Peyer's patch (tissue), 4 donors: ENCODE data around the gene DEFB110.

Experiments
- CTCF ChIP-seq, 6 experiments: fragments of 450-650 bp in 4 of 6; fragments of 200-600 bp in 2 of 6; sonication (generic) in 1 of 6; IDR thresholded peaks; one replicate each; pipeline ENCODE4 v1.5.1; 2017 to 2019; ENCODE audit warnings: antibody characterized with exemption in 6 of 6, mild to moderate bottlenecking in 3 of 6, moderate library complexity in 1 of 6
- POLR2A ChIP-seq, 2 donors: fragments of 450-650 bp; IDR thresholded peaks; one replicate each; pipeline ENCODE4 v1.5.1; 2017; ENCODE audit warnings: antibody characterized with exemption in 2 of 2, mild to moderate bottlenecking in 2 of 2, moderate library complexity in 2 of 2

- TF ChIP-seq CTCF (IDR thresholded peaks at IDR 0.05) (no peak), POLR2A (IDR thresholded peaks at IDR 0.05) (no peak)
These were observed 42.2 kb downstream of the DEFB110 start for GRCh38 chr6:49979584-49979983.
